HG02678 (cell line): ENCODE data around the gene P2RY2.
A peak's percentile ranks its signal among the peaks of the same experiment; 100 is the strongest.
"Not testable (repeated sequence)": the region's sequence is repeated elsewhere in the genome, so short reads cannot be mapped to it uniquely, and the experiment has no call there.

Experiments
- ATAC-seq: cut with Tn5 transposase; IDR thresholded peaks from one replicate; pipeline ENCODE4 v1.9.1; 2021; ENCODE audit warnings: mild to moderate bottlenecking, moderate library complexity; ENCODE audit not compliant: unreplicated experiment

The P2RY2 gene

DNA sequence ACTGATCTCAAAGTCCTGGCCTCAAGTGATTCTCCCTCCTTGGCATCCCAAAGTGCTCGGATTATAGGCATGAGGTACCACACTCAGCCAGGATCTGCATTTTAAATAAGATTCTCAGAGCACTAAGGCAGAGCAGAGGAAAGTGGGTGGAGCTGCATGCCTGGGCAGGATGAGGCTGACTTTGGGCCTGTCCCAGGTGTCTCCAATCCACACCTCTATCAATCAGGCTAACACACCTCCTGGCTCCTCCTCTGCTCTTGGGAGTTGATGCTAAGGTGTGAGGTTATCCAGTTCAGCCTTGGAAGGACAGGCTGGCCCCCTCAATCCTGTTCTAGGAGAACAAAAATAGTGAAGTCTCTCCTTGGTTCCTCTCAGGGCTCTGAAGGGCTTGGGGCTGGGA, 30.2 kb upstream of the P2RY2 start:
- ATAC-seq = no peak

DNA sequence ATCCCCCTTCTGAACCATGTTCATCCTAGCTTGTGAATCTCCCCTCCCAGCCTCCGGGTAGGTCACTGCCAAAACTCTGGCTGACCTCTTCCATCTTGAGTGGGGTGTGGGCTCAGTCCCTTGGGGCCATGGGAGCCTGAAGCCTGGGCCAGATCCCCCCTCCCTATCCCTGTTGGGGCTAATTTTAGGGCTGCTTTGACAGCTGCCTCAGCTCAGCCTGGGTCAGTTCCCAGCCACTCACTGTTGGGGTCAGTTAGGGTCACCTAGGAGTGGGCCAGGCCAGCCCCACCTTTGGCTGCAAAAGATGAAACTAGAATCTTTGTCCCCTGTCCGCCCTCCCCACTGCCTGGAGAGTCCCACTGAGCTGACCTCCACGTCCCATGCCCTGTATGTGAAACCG, 29.8 kb upstream of the P2RY2 start:
- no peak for ATAC-seq

DNA sequence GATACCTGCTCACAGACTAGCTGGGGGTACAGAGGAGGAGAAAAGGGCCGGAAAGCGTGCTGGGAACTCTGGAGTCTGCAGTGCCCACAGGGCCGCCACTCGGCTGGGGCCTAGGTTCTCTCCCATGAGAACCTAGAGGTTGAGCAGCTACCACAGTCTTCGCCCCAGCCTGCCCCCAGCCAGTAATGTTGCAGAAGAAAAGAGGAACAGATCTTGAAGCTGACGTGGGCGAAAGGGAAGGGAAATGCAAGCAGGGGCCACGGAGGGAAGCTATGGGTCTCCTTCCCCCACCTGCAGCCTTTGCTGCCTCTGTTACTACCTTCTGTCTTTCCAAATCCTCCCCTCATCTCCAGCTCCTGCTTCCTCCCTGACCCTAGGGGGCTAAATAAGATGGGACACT, 28.8 kb upstream of the P2RY2 start:
- ATAC-seq = peak; percentile 52

DNA sequence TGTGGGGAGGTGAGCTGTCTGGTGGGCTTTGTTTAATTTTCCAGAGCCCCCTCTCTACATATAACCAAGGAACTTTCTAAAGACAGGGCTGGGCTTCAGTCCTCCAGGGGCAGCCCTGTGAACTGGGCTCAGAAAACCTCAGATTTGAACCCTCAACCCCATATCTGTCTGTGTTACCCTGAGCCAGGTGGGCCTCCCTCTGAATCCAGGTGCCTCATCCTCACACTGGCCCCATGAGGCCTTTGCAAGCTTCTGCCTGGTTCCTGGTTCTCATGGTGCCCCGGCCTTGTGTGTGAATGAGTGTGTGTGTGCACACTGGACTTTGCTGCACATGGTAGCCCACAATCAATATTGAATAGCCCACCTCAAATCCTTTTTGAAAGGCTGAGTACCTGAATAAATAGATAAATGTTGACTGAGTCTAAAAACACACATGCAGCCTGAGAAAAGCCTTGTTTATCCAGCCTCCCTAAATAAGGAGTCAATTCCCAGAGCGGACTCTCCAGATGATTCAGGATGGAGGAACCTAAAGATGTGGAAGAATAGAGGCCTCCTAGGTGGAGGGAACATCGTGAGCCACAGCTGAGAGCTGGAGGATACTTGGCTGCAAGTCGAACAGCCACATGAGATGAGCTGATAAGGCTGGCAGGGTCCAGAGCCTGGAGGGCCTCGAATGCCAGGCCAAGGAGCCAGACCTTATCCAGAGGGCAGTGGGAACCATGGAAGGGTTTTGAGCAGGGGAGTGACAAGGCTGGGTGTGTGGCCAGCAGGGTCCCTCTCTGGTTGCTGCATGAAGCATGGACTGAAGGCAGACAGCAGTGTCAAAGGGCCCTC, 28.1 kb upstream of the P2RY2 start:
- ATAC-seq = no peak

GRCh38 chr11:73190557-73190885, 27.6 kb upstream of the P2RY2 start:
- no peak for ATAC-seq

DNA sequence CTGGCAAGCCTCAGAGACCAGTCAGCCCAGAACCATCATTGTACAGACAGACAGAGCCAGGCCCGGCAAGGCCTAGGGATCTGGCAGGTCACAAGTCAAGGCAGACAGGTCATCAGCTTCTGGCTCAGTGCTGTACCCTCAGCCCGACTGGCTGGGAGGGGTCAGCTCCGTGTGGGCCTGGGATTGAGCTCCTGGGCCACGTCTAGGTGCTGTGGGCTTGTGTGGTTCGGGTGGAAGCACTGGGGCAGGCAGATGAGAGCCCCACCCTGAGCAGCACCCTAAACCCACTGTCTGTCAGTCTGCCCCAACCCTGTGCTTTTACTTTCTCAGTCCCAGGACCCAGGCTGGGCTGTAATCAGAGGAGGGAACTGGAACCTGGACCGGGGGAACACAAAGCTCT, 26.9 kb upstream of the P2RY2 start:
- ATAC-seq = no peak

- ATAC-seq = no peak
These were observed 25.8 kb upstream of the P2RY2 start for GRCh38 chr11:73192272-73192671.

- ATAC-seq = no peak
These were observed 24.6 kb upstream of the P2RY2 start for GRCh38 chr11:73193251-73194033.

DNA sequence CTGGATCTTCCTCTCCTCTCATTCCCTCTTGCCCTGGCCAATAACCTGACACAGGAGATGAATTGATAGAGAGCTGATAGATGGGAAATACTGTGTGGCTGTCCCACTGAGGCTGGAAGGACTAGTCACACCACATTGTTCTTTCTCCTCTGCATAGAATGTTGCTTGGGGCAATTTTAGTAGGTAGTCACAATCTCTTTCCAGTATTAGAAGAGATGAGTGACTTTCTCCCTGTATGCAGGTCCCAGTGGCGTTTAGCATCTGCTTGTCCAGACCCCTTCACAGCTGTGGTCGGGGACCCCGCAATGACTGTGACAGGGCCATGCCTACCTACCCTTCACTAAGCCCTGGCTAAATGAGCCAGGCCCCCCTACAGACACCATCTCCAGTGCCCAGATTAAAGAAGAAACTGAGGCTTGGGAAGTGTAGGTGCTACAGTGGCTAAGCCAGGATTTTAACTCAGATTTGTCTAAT, 24.0 kb upstream of the P2RY2 start:
- no peak for ATAC-seq

GRCh38 chr11:73194593-73194992, 23.5 kb upstream of the P2RY2 start:
- ATAC-seq = no peak

DNA sequence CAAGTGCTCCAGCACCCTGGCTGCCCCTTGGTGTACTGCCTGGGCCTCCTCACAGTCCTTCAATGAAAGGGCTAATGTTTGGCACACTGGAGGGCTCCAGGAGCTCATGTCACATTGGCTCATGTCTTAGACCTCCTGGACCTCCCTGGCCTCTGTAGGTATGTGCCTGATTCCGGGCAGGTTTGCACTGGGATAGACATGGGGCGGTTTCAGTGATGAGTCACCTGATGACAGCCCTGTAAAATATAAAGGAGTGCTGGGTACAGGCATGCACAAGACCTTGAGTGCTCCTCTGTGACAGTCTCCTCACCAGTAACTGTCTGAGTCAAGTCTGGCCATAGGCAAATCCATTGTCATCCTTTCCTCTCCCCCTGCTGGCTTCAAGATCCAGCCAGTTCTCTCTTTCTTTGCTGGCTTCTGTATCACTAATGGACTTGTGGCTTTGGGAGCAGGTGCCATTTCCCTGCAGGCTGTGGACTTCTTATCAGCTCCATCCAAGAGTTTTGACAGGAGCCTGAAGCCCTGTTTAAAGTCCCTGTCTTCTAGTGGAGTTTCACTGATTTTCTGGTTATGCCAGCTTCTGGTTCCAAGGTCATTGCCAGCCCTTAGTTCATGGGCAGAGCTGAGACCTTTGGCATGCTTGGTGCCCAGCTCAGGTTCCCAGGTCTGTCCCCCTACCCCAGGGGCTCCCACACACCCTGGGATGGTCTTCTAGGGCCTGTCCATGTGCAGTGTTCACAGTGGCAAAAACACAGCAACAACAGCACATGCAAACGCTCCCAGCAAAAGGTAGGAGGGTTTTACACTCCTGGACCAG, 22.7 kb upstream of the P2RY2 start:
- no peak for ATAC-seq

DNA sequence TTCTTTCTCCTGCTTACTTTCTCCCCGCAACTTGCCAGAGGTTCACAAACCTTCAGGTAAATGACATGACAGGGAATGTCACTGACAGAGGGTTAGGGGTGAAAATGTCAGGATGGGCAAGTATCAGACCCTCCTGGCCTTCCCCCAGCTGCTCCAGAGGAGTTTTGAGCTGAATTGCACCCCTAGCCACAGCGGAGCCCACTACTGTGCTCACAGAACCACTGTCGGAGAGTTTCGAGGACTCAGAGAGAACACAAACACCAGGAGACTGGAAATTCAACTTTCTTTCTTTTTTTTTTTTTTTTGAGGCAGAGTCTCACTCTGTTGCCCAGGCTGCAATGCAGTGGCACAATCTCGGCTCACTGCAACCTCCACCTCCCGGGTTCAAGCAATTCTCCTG, 21.5 kb upstream of the P2RY2 start:
- ATAC-seq = no peak

DNA sequence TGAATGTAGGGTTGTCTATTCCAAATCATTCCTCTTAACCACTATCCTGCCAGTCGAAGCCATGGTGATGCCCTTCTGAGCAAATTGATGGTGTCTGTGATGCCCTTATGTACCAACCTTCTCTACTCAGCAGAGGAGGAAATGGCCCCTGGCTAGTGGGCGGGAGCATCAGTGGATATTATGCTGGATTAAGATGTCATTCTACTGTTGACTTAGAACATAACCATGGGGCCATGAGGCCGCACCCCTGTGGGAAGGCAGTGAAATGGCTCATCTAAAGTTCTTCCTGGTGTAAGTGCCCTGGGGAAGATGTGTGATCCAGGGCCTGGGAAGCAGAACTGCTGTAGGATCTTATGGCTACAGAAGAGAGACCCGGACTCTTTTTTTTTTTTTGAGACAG, 20.7 kb upstream of the P2RY2 start:
- ATAC-seq = no peak

- ATAC-seq = not testable (repeated sequence)
These were observed 20.3 kb upstream of the P2RY2 start for GRCh38 chr11:73197787-73198186.

GRCh38 chr11:73198677-73199076, 19.4 kb upstream of the P2RY2 start:
- no peak for ATAC-seq

GRCh38 chr11:73199446-73199845, 18.6 kb upstream of the P2RY2 start:
- ATAC-seq = no peak

DNA sequence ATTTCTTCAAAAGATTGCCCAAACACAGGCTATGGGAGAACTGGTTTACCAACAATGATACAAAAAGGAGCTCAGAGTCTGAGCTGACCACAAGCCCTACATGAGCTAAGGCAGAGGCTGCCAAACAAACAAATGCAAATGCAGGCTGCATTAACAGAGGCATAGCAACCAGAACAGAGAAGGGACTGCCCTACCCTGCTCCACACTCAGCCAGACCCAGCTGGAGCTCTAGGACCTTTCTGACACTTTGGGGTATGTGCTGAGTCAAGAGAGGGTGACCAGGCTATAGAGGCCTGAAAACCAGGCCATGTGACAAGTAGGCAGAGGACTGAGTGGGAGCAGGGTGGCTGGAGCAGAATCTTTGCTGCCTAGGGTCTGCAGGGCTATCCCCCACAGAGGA, 17.8 kb upstream of the P2RY2 start:
- ATAC-seq = no peak

DNA sequence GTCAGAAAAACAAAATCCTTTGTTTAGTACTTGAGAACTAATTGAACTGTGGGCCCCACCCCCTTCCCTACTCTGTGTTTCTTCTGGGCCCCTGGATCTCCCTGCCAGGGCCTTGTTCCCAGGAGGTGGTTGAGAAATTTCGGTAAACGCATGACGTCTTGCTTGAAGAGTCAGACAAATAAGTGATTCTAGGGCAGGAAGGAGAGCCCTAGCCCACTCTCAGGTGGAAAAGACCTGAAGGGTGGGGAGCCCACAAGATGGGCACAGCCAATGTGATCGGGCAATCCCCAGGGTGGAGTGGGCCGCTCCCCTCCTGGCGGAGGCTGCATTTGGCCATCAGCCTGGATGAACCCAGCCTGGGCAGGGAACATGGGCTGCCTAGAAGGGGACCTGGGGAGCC, 16.8 kb upstream of the P2RY2 start:
- ATAC-seq = no peak

DNA sequence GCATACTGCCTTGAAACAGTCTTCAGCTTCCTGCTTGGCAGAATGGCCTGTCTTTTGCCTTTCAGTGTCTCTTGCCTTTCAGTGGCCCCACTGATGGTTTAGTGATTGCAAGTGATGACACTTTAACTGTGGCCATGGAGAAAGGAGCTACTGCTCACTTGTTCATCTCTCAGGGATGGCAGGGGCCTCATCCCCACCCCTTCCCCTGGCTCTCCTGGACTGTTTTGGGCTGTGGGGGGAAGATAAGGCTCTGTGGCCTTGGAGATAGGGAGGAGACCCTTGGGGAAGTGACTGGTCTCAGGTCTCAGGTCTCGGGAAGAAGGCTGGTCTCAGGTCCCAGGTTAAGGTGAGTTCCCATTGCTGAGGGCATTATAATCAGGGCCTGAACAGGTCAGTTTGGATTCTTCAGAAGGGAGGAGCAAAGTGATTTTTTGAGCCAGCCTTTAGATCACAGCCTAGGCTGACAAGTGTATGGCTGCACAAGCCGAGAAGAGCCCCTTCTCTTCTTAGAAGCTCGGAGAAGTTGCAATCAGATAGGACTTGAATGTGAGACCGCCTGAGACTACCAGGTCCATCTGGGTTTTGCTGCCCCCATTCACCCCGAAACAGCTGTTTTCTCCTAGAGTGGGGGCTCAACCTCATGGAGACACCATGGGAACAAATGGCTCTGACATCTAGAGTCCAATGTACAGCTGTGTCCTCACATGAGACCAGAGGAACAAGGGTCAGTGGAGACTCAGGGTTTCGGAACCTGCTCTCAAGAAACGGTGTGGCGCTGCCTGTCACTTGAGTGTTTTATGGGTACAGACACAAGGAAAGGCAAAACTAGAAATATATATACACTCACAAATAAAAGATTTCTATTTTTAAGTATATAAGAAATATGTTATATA, 15.9 kb upstream of the P2RY2 start:
- no peak for ATAC-seq

- ATAC-seq = no peak
These were observed 14.8 kb upstream of the P2RY2 start for GRCh38 chr11:73203322-73203721.
